NOMO-1 treated with DMSO at 0.1 percent for 48 hours (cell line): ENCODE measurements around the gene KISS1R.

Experiments
- DNase-seq: peaks from one replicate; lab custom pipeline; 2025; ENCODE audit not compliant: unreplicated experiment; lab: John Stamatoyannopoulos, UW

KISS1R gene

DNA sequence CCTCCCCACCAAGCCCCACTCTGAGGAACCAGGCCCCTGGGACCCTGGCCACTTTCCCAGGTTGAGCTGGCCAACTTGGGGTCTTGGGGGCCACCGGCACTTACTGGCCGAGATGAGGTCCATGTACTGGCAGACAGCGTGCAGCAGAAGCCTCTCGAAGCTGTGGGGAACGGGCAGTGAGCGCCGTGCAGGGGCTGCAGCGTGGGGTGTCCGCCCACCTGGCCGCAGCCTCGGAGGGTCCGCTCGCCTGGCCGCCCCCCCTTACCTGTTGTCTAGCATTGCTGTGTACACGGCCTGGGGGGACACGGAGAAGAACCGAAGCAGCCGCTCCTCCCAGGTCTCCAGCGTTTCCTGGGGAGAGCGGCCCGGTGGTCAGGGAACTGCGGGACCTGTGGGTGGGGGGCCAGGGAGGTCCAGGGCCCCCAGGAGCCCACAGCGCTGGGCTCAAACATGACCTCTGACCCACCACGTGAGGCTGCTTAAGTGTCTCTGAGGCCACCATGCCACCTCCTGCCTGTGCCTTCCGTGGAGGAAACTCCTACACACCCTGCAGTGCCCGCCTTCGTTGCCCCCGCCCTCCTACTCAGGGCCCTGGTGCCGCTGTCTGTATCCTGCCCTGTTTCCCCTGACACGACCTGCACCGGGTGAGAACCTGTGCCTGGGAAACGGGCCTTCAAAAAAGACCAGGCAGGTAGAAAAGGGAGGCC lies 17.6 kb upstream of the KISS1R start:
- DNase-seq = no peak

DNA sequence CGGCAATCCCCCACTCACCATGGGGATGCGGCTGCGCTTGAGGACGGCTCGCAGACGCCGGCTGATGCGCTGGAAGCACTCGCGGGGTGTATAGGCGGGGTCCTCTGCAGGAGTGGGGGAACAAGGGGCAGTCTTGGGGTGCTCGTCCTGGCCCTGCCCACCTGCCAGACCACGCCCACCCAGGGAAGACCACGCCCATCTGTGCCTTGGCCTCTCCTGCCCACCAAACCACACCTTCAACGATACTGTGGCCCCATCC lies 17.2 kb upstream of the KISS1R start:
- DNase-seq = no peak

DNA sequence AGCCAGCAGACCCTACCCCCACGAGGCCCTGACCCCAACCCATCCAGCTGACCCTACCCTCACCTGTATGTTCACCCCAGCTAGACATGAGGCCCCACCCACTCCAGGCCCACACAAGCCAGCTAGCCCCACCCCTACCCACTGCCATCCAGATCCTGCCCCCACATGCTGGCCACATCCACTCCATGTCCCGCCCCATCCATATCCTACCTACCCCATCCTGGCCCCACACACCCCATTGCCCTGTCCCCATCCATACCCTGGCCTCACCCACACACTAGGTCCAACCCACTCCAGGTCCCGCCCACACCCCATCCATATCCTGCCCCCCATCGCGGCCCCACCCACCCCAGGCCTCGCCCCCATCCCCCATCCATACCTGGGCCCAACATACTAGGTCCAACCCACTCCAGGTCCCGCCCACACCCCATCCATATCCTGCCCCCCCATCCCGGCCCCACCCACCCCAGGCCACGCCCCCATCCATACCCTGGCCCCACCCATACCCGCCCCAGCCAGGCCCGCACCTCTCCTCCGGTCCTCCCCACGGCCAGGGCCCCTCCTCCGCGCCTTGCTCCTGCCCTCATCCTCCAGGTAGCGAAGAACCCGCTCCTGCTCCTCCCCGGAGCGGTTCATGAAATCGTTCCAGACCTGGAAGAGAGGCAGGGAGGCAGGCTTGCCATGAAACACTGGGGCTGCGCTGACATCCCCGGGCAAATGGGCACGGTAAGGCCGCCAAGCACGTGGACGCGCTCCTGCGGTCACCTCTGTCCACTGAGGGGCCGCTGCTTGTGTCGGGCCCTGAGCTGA lies 16.6 kb upstream of the KISS1R start:
- no peak for DNase-seq

DNA sequence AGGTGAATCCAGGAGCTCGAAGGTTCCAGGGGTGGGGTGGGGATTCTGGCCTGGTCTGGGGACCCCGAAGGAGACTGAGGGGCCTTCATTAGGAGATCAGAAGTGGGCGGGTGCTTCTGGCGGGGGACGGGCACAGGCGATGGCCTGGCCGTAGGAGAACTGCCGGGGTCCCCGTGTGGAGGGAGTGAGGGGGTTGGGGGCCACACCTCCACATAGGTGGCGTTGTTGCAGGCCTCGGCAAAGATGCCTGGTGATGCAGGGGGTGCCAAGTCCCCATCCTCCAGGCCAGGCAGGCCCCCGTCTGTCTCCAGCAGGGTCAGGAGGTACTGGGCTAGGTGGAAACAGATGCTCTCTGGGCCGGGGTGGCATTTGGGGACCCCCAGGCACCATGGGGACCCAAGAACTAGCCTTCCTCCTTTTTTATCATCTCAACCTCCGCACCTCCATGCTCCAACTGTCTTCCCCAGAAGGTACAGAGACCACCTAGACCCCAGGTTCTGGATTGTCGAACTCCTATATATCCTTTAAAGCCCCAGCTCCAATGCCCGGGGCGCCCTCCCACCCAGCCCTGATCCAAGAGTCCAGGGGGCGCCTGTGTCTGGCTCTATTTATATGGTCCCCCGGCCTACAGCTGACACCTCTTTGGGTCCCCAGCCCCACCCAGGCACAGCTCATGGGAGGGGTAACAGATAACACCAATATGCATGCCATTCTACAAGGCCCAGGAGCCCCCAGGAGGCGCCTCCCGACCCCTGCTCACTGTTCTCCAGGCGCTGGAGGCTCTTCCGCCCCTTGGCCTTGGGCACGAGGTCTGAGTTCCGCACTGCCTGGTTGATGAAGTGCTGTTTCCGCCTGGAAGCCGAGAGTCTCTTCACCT lies 15.7 kb upstream of the KISS1R start:
- DNase-seq = no peak

DNA sequence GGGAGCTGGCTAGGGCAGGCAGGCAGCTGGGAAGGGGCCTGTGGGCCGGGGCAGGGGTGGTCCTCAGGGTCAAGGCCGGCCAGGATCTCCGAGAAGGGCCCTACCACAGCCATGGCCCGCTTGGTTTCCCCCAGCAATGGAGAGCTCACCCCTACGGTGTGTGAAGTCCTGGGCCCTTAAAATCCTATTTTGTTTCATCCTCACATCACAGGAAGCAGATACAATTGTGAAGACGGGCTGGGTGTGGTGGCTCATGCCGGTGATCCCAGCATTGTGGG lies 15.1 kb upstream of the KISS1R start:
- DNase-seq = no peak

DNA sequence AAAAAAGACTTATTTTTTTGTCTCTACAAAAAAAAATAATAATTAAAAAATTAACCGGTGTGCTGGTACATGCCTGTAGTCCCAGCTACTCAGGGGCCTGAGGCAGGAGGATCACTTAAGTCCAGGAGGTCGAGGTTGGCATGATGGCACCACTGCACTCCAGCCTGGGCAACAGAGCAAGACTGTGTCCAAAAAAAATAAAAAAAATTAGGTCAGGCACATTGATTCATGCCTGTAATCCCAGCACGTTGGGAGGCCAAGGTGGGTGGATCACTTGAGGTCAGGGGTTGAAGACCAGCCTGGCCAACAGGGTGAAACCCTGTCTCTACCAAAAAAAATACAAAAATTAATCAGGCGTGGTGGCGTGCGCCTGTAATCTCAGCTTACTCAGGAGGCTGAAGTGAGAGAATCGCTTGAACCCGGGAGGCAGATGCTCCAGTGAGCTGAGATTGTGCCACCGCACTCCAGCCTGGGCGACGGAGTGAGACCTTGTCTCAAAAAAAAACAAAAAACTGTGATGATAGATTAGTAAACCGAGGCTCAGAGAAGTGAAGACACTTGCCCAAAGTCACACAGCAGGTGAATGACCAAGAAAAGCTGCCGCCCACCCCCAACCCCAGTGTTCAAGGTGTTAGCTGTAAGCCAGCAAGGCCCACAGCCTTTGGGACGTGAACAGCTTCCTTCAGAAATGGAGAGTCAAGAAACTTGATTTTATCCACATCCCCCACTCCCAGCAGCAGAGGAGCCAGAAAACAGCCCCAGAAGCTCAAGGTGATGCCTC lies 14.5 kb upstream of the KISS1R start:
- DNase-seq = no peak

DNA sequence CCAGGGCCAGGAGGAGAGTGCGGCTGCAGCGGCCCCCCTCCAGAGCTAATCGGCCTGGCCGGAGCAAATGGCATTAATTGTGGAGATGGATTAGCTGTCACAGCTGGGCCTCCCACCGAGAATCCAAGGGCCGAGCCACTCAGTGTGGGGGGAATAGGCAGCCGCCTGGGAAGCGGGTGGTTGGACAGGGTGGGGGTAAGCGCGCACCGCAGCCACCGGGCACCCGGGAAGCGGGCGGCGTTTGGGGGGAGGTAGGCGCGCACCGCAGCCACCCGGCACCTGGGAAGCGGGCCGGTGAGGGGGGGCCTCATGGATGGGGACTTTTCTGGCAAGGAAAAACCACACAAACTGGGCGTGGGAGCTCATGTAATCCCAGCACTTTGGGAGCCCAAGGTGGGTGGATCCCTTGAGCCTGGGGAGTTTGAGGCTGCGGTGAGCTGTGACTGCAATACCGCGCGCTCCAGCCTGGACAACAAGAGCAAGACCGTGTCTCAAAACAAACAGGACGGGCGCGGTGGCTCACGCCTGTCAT lies 13.8 kb upstream of the KISS1R start:
- DNase-seq = no peak

DNA sequence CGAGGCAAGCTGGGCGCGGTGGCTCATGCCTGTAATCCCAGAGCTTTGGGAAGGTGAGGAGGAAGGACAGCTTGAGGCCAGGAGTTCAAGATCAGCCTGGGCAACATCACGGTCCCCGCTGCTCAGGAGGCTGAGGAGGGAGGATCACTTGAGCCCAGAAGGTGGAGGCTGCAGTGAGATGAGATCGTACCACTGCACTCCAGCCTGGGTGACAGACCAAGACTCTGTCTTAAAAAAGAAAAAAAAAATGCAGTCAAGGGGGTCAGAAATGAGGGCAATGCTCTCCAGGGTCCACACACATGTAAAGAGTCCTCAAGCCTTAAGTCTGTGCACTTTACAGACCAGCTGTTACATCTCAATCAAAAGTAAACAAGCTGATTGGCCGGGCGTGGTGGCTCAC lies 12.6 kb upstream of the KISS1R start:
- DNase-seq = no peak

DNA sequence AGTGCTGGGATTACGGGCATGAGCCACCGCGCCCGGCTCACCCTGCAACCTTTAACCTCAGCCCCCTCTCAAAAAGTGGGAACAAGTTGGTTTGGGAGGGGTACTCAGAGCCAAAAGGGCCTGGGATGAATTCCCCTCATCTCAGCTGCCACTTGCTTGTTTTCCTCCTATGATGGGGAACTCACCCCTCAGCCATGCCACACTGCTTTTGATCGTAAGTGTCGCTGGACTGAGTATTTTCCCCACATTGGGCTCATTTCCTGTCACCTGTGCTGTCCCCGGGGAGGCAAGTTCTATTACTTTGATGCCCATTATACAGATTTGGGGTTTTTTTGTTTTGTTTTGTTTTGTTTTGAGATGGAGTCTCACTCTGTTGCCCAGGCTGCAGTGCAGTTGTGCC lies 10.7 kb upstream of the KISS1R start:
- DNase-seq = no peak

DNA sequence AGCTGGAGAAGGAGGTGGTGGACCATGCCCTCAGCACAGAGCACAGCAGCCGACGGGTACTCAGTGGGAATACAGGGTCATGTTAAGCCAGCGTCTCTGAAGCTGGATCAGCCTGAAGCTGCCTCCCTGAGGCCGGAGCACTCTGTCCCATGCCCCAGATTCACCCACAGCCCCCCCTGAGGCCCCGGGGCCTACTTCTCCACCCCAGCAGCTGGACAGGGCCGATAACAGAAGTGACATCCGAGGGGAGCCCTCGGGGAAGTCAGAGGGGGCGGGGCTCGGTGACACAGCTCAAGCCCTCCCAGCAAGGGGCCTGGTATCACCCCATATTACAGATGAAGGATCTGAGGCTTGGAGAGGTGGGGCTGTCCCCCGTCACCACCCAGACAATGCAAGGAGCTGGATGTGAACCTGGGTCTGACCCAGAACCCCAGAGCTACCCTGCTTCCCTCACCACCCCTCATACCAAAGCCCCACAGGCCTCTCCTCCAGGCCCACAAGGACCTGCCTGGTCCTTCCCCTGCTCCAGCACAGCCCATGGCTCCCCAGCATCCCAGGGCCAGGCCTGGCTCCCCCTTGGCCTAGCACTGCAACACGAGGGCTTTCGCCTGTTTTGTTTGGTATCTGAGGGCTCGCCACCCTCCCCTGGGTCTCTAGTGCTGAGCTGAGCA lies 9.8 kb upstream of the KISS1R start:
- DNase-seq = no peak

DNA sequence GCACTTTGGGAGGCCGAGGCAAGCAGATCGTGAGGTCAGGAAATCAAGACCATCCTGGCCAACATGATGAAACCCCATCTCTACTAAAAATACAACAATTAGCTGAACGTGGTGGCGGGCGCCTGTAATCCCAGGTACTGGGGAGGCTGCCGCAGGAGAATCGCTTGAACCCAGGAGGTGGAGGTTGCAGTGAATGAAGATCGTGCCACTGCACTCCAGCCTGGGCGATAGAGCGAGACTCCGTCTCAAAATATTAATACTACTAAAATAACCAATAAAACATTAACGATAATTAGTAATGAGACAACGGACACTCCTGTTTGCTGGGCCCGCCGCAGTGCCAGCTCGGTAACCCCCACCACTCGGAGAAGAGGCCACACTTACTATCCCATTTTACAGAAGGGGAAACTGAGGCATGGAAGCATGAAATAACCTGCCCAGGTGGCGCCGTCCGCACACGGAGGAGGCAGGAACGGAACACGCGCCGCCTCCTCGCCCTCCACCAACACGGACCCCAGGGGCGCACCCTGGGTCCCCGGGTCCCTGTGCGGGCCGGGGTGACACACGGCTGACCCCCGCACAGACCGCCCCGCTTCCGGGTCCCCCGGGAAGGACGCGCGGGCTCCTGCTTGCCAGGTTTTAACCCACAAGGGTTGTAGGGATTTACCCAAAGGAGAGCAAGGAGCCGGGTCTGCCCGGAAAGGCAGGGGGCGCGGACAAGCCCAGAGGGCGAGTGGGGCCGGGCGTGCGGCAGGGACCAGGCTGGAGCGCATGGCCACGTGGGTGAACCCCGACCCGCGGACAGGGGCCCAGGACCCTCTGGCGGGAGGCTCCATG lies 5.7 kb upstream of the KISS1R start:
- DNase-seq = no peak

DNA sequence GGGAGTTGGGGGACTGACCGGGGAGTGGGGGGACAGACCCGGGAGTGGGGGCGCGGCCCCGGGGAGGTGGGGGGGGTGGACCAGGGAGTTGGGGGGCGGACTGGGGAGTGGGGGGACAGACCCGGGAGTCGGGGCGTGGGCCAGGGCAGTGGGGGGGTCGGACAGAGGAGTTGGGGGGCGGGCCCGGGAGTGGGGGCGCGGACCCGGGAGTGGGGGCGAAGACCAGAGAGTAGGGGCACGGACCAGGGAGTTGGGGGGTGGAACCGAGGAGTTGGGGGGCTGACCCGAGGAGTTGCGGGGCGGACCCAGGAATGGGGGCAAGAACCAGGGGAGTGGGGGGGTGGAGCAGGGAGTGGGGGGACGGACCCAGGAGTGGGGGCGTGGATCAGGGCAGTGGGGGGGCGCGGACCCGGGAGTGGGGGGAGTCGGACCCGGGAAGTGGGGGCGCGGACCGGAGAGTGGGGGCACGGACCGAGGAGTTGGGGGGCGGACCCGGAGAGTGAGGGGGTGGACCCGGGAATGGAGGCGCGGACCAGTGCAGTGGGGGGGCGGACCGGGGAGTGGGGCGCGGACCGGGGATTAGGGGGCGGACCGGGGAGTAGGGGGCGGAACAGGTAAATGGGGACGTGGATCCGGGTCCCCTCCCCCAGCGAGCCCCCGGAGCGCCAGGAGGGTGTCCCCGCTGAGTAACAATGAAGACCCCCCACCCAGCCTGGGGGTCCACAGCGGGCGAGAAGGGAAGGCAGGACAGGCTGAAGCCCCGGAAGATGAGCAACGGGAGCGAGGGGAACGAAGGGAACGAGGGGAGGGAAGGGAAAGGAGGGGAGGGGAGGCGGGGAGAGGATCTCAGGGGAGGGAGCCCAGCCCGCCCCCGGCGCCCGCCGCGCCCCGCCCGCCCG lies 4.7 kb upstream of the KISS1R start:
- DNase-seq = no peak

DNA sequence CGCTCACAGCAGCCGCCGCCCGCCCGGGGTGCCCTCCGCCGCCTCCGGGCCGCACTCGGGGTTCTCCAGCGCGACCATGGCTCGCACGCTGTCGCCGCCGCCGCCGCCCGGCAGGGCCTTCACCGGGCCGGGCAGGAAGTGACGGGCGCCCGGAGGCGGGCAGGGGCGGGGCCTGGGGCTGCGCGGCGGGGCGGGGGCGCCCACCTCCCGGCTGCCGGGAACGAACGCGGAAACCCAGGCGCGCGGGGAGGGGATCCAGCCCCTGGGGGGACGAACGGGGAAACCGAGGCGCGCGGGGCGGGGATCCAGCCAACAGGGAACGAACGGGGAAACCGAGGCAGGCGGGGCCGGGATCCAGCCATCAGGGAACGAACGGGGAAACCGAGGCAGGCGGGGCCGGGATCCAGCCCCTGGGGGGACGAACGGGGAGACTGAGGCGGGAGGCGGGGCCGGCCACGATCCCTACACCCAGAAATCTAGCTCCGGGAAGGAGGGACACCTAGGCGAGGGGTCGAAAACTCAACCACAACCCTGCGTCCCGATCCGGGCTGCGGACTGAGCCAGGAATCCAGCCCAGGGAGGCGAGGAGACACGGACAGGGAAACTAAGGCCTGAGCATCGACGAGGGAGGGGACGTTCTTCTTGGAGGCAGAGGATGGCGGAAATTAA lies 3.9 kb upstream of the KISS1R start, which contains the start of gene R3HDM4:
TSS of gene R3HDM4 (minus strand) at position 140 of the 669 bp plus-strand sequence. CDS start at position 78, 62 bp downstream.
- DNase-seq = peak; percentile 49

DNA sequence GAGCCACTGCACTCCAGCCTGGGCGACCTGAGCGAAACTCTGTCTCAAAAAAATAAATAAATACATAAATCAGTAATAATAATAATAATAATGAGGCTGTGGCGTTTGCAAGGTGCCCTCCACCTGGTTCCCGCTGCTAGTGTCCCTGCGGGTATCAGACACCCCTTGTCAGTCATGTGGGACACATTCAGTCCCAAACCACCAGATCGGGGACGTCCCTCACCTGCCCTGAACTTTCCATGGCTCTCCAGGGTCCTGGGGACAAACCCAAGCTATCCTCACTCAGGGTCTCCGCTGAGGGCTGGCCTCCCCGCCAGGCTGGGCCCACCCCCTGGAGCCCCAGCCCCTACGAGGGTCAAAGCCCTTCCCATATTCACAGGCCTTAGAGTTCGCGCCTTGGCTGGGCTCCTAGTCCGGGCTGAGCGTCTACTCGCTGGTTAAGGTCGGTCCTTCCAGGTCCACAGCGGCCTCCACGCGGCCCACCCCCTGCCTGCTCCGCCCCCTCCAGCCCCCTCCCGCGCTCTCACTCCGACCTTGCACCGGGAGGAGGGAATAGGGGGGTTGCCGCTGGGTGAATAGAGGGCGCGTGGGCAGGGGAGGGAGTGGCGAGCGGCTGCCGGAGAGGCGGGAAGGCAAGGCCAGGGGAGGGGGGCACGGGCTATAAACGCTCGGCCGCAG lies 349 bp upstream of the KISS1R start:
- DNase-seq = no peak

DNA sequence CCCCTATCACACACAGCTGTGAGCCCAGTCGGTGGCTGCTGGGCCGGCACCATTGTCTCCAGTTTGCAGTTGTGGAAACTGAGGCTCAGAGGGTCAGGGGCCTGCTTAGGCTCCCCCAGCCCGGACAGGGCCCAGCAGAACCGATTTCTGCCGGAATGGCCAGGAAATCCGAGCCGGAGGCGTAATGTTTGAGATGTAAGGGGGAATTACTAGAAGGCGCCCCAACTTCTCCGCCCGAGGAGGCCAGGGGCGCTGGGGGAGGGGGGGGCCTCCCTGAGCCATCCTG lies 962 bp downstream of the KISS1R start:
- DNase-seq = no peak

DNA sequence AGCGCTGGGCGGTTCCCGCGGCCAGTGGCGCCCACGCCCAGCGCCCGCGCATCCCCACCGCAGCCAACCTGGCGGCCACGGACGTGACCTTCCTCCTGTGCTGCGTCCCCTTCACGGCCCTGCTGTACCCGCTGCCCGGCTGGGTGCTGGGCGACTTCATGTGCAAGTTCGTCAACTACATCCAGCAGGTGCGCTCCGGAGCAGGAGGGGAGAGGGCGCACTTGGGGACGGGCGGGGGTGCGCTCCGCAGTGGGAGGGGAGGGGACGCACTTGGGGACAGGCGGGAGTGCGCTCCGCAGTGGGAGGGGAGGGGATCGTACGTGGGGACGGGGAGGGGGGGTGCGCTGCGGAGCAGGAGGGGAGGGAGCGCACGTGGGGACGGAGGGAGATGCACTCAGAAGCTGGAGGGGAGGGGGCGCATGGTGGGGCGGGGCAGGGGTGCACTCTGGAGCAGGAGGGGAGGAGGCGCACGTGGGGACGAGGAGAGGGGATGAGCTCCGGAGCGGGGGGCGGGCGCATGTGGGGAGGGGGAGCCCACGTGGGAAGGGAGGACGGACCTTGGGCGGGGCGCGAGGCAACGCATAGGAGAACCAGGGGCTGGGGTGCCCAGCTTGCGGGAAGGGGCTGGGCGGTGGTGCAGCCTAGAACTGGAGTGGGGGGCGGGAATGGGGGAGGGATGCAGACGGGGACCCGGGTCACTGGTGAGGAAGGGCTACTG lies 1.5 kb downstream of the KISS1R start:
- no peak for DNase-seq
